CD14-positive monocyte (primary cell): Measurements from ENCODE around the gene SNX21. TPM values are rescaled to one million over a fixed set of nuclear protein-coding genes. Genes with fewer than 3 reads are reported as not detected.
"Not testable (repeated sequence)": the region's sequence is repeated elsewhere in the genome, so short reads cannot be mapped to it uniquely, and the experiment has no call there.

ENCODE experiments used
- DNase-seq, 3 donors: peaks; one replicate each; pipeline ENCODE4 v3.0.0-alpha.2; 2011 to 2022
- H2AFZ ChIP-seq: 2 replicates; pipeline ENCODE4 v1.6.0; 2012; ENCODE audit warnings: mild to moderate bottlenecking, low read depth, low read length, inconsistent platforms; ENCODE audit not compliant: insufficient read depth, poor library complexity, severe bottlenecking
- H3K27ac ChIP-seq, 2 donors: 1 replicate in 1 of 2; 2 replicates in 1 of 2; pipeline ENCODE4 v1.5.1; 2012 to 2013; ENCODE audit warnings: low read length in 2 of 2, control low read depth in 1 of 2, inconsistent platforms in 1 of 2, low read depth in 1 of 2, mild to moderate bottlenecking in 1 of 2
- H3K27me3 ChIP-seq, 2 donors: one replicate each; pipeline versions ENCODE4 v1.6.0 to v1.6.1; 2011 to 2013; ENCODE audit warnings: low read length in 2 of 2; ENCODE audit not compliant: control insufficient read depth in 2 of 2, insufficient read depth in 2 of 2
- H3K36me3 ChIP-seq, 2 donors: replicated peaks in 1 of 2; 1 replicate in 1 of 2; 2 replicates in 1 of 2; pipeline versions ENCODE4 v1.5.1 to v1.6.1; 2012 to 2013; ENCODE audit warnings: low read length in 2 of 2, control low read depth in 1 of 2, inconsistent platforms in 1 of 2, mild to moderate bottlenecking in 1 of 2; ENCODE audit not compliant: insufficient read depth in 2 of 2, control insufficient read depth in 1 of 2
- H3K4me1 ChIP-seq, 2 donors: 1 replicate in 1 of 2; 2 replicates in 1 of 2; pipeline versions ENCODE4 v1.5.1 to v1.6.1; 2012 to 2013; ENCODE audit warnings: low read length in 2 of 2, control low read depth in 1 of 2, inconsistent platforms in 1 of 2, mild to moderate bottlenecking in 1 of 2, moderate library complexity in 1 of 2; ENCODE audit not compliant: insufficient read depth in 2 of 2, control insufficient read depth in 1 of 2
- H3K4me2 ChIP-seq: replicated peaks from 2 replicates; pipeline ENCODE3; 2012; ENCODE audit warnings: low read length, moderate library complexity, mild to moderate bottlenecking; ENCODE audit not compliant: poor library complexity, severe bottlenecking; ENCODE audit errors: extremely low read depth
- H3K4me3 ChIP-seq, 3 experiments: fragments of 200-600 bp in 1 of 3; sonication (generic) in 1 of 3; replicated peaks in 1 of 3; 1 replicate in 2 of 3; 2 replicates in 1 of 3; pipeline ENCODE4 v1.5.1; 2011 to 2013; ENCODE audit warnings: low read length in 3 of 3, mild to moderate bottlenecking in 3 of 3, control low read depth in 2 of 3, low read depth in 2 of 3, inconsistent platforms in 1 of 3, moderate library complexity in 1 of 3
- H3K79me2 ChIP-seq: 2 replicates; pipeline ENCODE4 v1.6.0; 2012; ENCODE audit warnings: mild to moderate bottlenecking, control low read depth, inconsistent platforms, low read length, moderate library complexity; ENCODE audit not compliant: insufficient read depth
- H3K9ac ChIP-seq: 2 replicates; pipeline ENCODE4 v1.6.0; 2017; ENCODE audit warnings: low read length, mild to moderate bottlenecking; ENCODE audit not compliant: insufficient read depth, poor library complexity, severe bottlenecking
- H3K9me3 ChIP-seq, 2 donors: replicated peaks in 1 of 2; 1 replicate in 1 of 2; 2 replicates in 1 of 2; pipeline versions ENCODE4 v1.5.1 to v1.6.1; 2012 to 2013; ENCODE audit warnings: low read length in 2 of 2, control low read depth in 1 of 2; ENCODE audit not compliant: control insufficient read depth in 1 of 2, insufficient read depth in 1 of 2
- H4K20me1 ChIP-seq: 2 replicates; pipeline ENCODE4 v1.6.0; 2012; ENCODE audit warnings: mild to moderate bottlenecking, low read length, control low read depth, moderate library complexity; ENCODE audit not compliant: insufficient read depth
- H3K27ac Mint-ChIP-seq, 7 donors: one replicate each; pipeline ENCODE4 v1.8.0; 2020; ENCODE audit warnings: mild to moderate bottlenecking in 7 of 7, mixed read lengths in 7 of 7, moderate library complexity in 6 of 7, inconsistent platforms in 2 of 7
- H3K27me3 Mint-ChIP-seq, 3 donors: one replicate each; pipeline ENCODE4 v1.8.0; 2021 to 2022; ENCODE audit warnings: low read depth in 3 of 3, mild to moderate bottlenecking in 3 of 3, mixed read lengths in 3 of 3, moderate library complexity in 3 of 3, inconsistent platforms in 1 of 3
- H3K36me3 Mint-ChIP-seq, 2 donors: one replicate each; pipeline ENCODE4 v1.8.0; 2020; ENCODE audit warnings: mixed read lengths in 2 of 2, inconsistent platforms in 1 of 2, mild to moderate bottlenecking in 1 of 2
- H3K4me1 Mint-ChIP-seq: one replicate; pipeline ENCODE4 v1.8.0; 2020; ENCODE audit warnings: mild to moderate bottlenecking, mixed read lengths
- H3K4me3 Mint-ChIP-seq, 2 donors: one replicate each; pipeline ENCODE4 v1.8.0; 2020; ENCODE audit warnings: mild to moderate bottlenecking in 2 of 2, mixed read lengths in 2 of 2, moderate library complexity in 1 of 2
- H3K9me3 Mint-ChIP-seq, 7 donors: one replicate each; pipeline ENCODE4 v1.8.0; 2020 to 2022; ENCODE audit warnings: mixed read lengths in 7 of 7, mild to moderate bottlenecking in 6 of 7, moderate library complexity in 6 of 7, inconsistent platforms in 2 of 7
- WGBS: methylation state at CpG from one replicate; pipeline ENCODE4 v1.1.5; 2013; ENCODE audit warnings: missing lambda C conversion rate; ENCODE audit not compliant: insufficient coverage; 5-methylcytosine and 5-hydroxymethylcytosine counted together
- intact Hi-C, 2 donors: fragments of 100-400 bp; cut with micrococcal nuclease; formaldehyde crosslinking; loops; one replicate each; pipeline versions ENCODE4 v1.15.0 to v1.15.1; 2023
- polyA plus RNA-seq, 3 donors: library from polyadenylated mRNA; depleted of rRNA in 1 of 3; unstranded in 2 of 3; stranded (reverse) in 1 of 3; fragments of 300-500 nt in 2 of 3; fragments of >200 nt in 1 of 3; fragmentation: Illumina TruSeq in 2 of 3; gene quantifications; 1 replicate in 2 of 3; 2 replicates in 1 of 3; pipeline ENCODE4 v1.2.3, GENCODE V29; 2012 to 2021

SNX21 gene
- polyA plus RNA-seq, 3 donors = 11.2 to 16.9 (median 12.7) TPM

GRCh38 chr20:45797510-45797909 is 36.1 kb upstream of the SNX21 start:
- Histone ChIP-seq H3K79me2 (peaks cover 51% of the 10 kb centered on the region), H3K36me3 (peaks cover 56 to 57% of the 10 kb centered on the region in 2 donors), H4K20me1 (peaks cover 68% of the 10 kb centered on the region), H3K4me1 (peaks cover 12 to 13% of the 10 kb centered on the region in 2 donors)
- H3K27me3 ChIP-seq, H3K27me3 Mint-ChIP-seq, H3K27ac ChIP-seq, H3K9me3 Mint-ChIP-seq, H2AFZ ChIP-seq, H3K9me3 ChIP-seq, H3K4me3 Mint-ChIP-seq, DNase-seq, H3K9ac ChIP-seq, H3K27ac Mint-ChIP-seq, H3K4me2 ChIP-seq, H3K4me3 ChIP-seq: not testable (repeated sequence)
- H3K36me3 Mint-ChIP-seq = peaks cover 54 to 67% of the 10 kb centered on the region in 2 donors
- intact Hi-C loops = loop anchor here (10.0 kb wide), 2 partner anchors 297 to 317 kb away; partner anchors contain the start of gene CD40 (in 1 of the 2)
- H3K4me1 Mint-ChIP-seq = peaks cover 19% of the 10 kb centered on the region
- WGBS = no CpG with 5 or more reads among the region's 1 CpG

- H3K4me3 ChIP-seq, H3K4me1 ChIP-seq, H3K27ac ChIP-seq, H3K27ac Mint-ChIP-seq, H3K4me2 ChIP-seq, DNase-seq, H3K27me3 Mint-ChIP-seq, H2AFZ ChIP-seq, H3K9me3 Mint-ChIP-seq, H3K9ac ChIP-seq, H3K4me3 Mint-ChIP-seq, H3K27me3 ChIP-seq, H3K9me3 ChIP-seq: not testable (repeated sequence)
- intact Hi-C loops = loop anchor here (2.0 to 10.0 kb wide), 3 partner anchors 165 to 317 kb away; partner anchors contain the start of gene CD40 (in 1 of the 2)
- no CpG with 5 or more reads among the region's 3 CpGs for WGBS
- H3K79me2 ChIP-seq = peaks cover 47% of the 10 kb centered on the region
- Mint-ChIP-seq H3K36me3 (peaks cover 58 to 69% of the 10 kb centered on the region in 2 donors), H3K4me1 (peaks cover 14% of the 10 kb centered on the region)
- peaks cover 72% of the 10 kb centered on the region for H4K20me1 ChIP-seq
- peaks cover 60 to 61% of the 10 kb centered on the region in 2 donors for H3K36me3 ChIP-seq
Measured at GRCh38 chr20:45797955-45798354, 35.6 kb upstream of the SNX21 start.
